Endodermal cell (in vitro differentiated cells): Measurements from ENCODE around the gene ADGRD1. TPM values are rescaled to one million over a fixed set of nuclear protein-coding genes. Genes with fewer than 3 reads are reported as not detected.
A peak's percentile ranks its signal among the peaks of the same experiment; 100 is the strongest.
"Not testable (repeated sequence)": the region's sequence is repeated elsewhere in the genome, so short reads cannot be mapped to it uniquely, and the experiment has no call there.

ENCODE experiments used
- DNase-seq: peaks from one replicate; pipeline ENCODE4 v3.0.0-alpha.2; 2017
- H3K27ac ChIP-seq: 2 replicates; pipeline ENCODE4 v1.5.1; 2013; ENCODE audit warnings: mild to moderate bottlenecking, low read depth, low read length, moderate library complexity
- H3K27me3 ChIP-seq: 2 replicates; pipeline ENCODE4 v1.6.1; 2013; ENCODE audit warnings: mild to moderate bottlenecking, low read length, moderate library complexity; ENCODE audit not compliant: insufficient read depth, control insufficient read depth, poor library complexity, severe bottlenecking
- H3K36me3 ChIP-seq: 2 replicates; pipeline ENCODE4 v1.7.0; 2013; ENCODE audit warnings: mild to moderate bottlenecking, low read length, moderate library complexity; ENCODE audit not compliant: control insufficient read depth, insufficient read depth
- H3K4me1 ChIP-seq: one replicate; pipeline ENCODE4 v1.7.0; 2013; ENCODE audit warnings: low read length; ENCODE audit not compliant: control insufficient read depth, insufficient read depth
- H3K4me3 ChIP-seq: 2 replicates; pipeline ENCODE4 v1.5.1; 2013; ENCODE audit warnings: mild to moderate bottlenecking, low read length, moderate library complexity
- H3K9ac ChIP-seq: 2 replicates; pipeline ENCODE4 v1.6.1; 2013; ENCODE audit warnings: mild to moderate bottlenecking, low read length, moderate library complexity; ENCODE audit not compliant: poor library complexity, severe bottlenecking; ENCODE audit errors: extremely low read depth
- H3K9me3 ChIP-seq: 2 replicates; pipeline ENCODE4 v1.6.1; 2013; ENCODE audit warnings: mild to moderate bottlenecking, low read length, moderate library complexity; ENCODE audit not compliant: control insufficient read depth
- H3K27ac Mint-ChIP-seq: 2 replicates; pipeline ENCODE4 v1.8.0; 2020; ENCODE audit warnings: mixed read lengths
- H3K27me3 Mint-ChIP-seq: 2 replicates; pipeline ENCODE4 v1.8.0; 2021; ENCODE audit warnings: mild to moderate bottlenecking, mixed read lengths; ENCODE audit not compliant: insufficient read depth
- H3K36me3 Mint-ChIP-seq: 2 replicates; pipeline ENCODE4 v1.8.0; 2020; ENCODE audit warnings: low read depth, mixed read lengths
- H3K4me1 Mint-ChIP-seq: 2 replicates; pipeline ENCODE4 v1.8.0; 2020; ENCODE audit warnings: mixed read lengths
- H3K4me3 Mint-ChIP-seq: 2 replicates; pipeline ENCODE4 v1.8.0; 2020; ENCODE audit warnings: mild to moderate bottlenecking, moderate library complexity, mixed read lengths
- H3K9me3 Mint-ChIP-seq: 2 replicates; pipeline ENCODE4 v1.8.0; 2020; ENCODE audit warnings: mild to moderate bottlenecking, mixed read lengths
- WGBS, 2 experiments: methylation state at CpG; one replicate each; pipeline versions ENCODE4 v1.1.5 to v1.1.7; 2013; ENCODE audit warnings: missing lambda C conversion rate in 2 of 2, mixed read lengths in 1 of 2; ENCODE audit not compliant: insufficient coverage in 1 of 2, insufficient read length in 1 of 2; 5-methylcytosine and 5-hydroxymethylcytosine counted together
- total RNA-seq, 2 donors: library from RNA; stranded (reverse); fragmentation: NEBNext Ultra II Directional in 1 of 2; extraction: Animal tissue kit (Norgen Biotek cat#: 25700) in 1 of 2; gene quantifications; 2 replicates in 1 of 2; 3 replicates in 1 of 2; pipeline ENCODE4 v1.2.1, GENCODE V29; 2021
- TF ChIP-seq, protein P1 (sequence below): fragments of 200-600 bp; sonication (generic); conservative IDR thresholded peaks from 2 replicates; pipeline ENCODE4 v1.5.0; 2021; ENCODE audit warnings: antibody characterized with exemption, mild to moderate bottlenecking

The ADGRD1 gene
- total RNA-seq, 2 donors from 2014 or later, result 1.3 to 2.9 TPM

DNA sequence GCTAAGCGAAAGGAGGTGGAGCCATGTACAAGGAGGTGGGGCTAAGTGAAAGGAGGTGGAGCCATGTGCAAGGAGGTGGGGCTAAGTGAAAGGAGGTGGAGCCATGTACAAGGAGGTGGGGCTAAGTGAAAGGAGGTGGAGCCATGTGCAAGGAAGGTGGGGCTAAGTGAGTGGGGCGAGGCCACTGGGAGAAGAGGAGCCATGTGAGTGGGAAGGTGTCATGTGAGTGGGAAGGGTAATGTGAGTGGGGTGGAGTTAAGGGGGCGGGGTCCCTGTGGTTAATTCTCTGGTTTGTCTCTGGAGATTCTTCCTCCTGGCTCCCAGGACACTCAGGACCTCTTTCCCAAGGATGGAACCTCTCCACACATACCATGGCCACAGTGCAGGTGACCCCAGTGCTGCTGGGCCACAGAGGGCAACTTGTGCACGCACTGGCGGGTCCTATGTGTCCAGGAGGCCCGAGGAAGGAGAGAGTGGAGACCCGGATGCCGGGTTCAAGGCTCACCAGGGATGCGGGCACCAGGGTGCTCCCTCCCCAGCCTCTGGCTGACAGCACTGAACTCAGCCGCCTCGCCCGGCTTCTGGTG lies 117.6 kb downstream of the ADGRD1 start:
- not testable (repeated sequence) for H3K36me3 Mint-ChIP-seq, H3K36me3 ChIP-seq, H3K27me3 Mint-ChIP-seq, H3K27ac ChIP-seq, H3K4me1 Mint-ChIP-seq, H3K4me3 Mint-ChIP-seq, H3K9ac ChIP-seq, H3K4me3 ChIP-seq, H3K9me3 ChIP-seq, H3K27ac Mint-ChIP-seq, H3K27me3 ChIP-seq, H3K4me1 ChIP-seq
- H3K9me3 Mint-ChIP-seq, result peaks cover 10% of the 10 kb centered on the region
- 17 to 77% methylated on average over 1 to 7 of the region's 12 CpGs for WGBS, 2 experiments
- DNase-seq, result peak; percentile 36

DNA sequence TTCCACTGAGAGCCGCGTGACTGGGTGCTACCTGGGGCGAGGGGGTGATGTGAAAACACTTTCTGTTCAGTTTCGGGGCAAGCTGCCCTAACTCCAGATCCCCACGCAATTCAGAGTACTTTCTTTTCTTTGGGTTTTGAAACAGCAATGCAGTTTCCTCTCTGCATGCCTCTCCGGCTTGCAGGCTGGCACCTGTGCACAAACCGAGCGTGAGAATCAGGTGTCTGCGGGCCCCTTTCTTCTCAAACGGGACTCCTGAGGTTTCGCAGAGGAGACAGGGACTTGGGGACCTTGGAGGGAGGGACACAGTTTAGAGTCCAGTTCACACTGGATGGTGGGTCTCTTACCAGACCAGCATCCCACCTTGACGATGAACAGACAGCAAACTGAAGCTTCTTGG lies 118.2 kb downstream of the ADGRD1 start:
- not testable (repeated sequence) for H3K4me1 ChIP-seq, H3K36me3 ChIP-seq, H3K4me3 ChIP-seq, H3K36me3 Mint-ChIP-seq, H3K27ac Mint-ChIP-seq, H3K4me3 Mint-ChIP-seq, H3K9ac ChIP-seq, H3K27me3 ChIP-seq, H3K27ac ChIP-seq, H3K9me3 ChIP-seq, H3K4me1 Mint-ChIP-seq, H3K27me3 Mint-ChIP-seq
- DNase-seq, result peak; percentile 28
- WGBS, 2 experiments, result 67 to 86% methylated on average over 1 to 7 of the region's 12 CpGs
- H3K9me3 Mint-ChIP-seq, result peaks cover 10% of the 10 kb centered on the region

DNA sequence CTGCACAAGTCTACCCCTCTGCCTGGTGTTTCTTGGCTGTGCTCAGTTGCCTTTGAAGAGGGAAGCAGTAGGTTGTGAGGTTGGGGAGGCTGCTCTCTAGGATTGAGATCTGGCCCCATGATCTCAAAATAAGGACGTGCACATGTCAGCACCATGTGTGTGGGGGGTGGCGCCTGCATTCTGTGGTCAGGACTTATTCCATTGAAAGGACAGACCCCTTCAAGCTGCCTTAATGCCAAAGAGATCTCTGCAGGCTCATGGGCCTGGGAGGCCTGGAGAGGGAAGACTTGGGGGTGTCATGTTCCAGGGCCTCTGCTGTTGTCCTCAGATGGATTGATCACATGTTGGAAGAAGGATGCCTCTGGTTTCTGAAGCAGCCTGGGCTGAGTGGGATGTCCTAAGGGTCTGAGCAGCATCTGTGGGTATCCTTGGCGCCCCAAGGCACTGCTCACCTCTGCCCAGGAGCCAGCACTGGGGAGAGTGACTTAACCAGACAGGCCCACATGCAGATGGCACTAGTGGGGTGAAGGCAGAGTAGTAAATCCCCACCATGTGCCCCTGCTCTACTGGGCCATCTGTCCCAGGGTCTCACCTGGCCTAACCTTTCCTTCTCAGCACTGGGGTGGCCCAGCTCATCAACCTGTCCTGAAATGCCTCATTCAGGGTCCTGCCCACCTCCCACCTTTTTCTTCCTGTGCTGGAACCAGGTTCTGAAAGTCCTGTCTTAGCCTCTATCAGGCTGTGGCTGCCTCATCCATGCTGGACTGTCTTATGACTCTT lies 118.9 kb downstream of the ADGRD1 start:
- no peak overlapping the region for H3K27ac Mint-ChIP-seq
- TF ChIP-seq, protein P1, sequence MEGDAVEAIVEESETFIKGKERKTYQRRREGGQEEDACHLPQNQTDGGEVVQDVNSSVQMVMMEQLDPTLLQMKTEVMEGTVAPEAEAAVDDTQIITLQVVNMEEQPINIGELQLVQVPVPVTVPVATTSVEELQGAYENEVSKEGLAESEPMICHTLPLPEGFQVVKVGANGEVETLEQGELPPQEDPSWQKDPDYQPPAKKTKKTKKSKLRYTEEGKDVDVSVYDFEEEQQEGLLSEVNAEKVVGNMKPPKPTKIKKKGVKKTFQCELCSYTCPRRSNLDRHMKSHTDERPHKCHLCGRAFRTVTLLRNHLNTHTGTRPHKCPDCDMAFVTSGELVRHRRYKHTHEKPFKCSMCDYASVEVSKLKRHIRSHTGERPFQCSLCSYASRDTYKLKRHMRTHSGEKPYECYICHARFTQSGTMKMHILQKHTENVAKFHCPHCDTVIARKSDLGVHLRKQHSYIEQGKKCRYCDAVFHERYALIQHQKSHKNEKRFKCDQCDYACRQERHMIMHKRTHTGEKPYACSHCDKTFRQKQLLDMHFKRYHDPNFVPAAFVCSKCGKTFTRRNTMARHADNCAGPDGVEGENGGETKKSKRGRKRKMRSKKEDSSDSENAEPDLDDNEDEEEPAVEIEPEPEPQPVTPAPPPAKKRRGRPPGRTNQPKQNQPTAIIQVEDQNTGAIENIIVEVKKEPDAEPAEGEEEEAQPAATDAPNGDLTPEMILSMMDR, result no peak
- Histone ChIP-seq H3K36me3 (no peaks in the 10 kb centered on the region), H3K9me3 (no peaks in the 10 kb centered on the region), H3K4me3 (no peak overlapping the region), H3K4me1 (no peaks in the 10 kb centered on the region), H3K27me3 (no peaks in the 10 kb centered on the region), H3K27ac (no peak overlapping the region), H3K9ac (no peak overlapping the region)
- H3K4me1 Mint-ChIP-seq, result no peaks in the 10 kb centered on the region
- WGBS, 2 experiments, result 89 to 93% methylated on average over 3 of the region's 3 CpGs
- H3K9me3 Mint-ChIP-seq, result peaks cover 10% of the 10 kb centered on the region
- no peaks in the 10 kb centered on the region for H3K27me3 Mint-ChIP-seq
- H3K4me3 Mint-ChIP-seq, result no peak overlapping the region
- peak; percentile 24 for DNase-seq
- H3K36me3 Mint-ChIP-seq, result no peaks in the 10 kb centered on the region

DNA sequence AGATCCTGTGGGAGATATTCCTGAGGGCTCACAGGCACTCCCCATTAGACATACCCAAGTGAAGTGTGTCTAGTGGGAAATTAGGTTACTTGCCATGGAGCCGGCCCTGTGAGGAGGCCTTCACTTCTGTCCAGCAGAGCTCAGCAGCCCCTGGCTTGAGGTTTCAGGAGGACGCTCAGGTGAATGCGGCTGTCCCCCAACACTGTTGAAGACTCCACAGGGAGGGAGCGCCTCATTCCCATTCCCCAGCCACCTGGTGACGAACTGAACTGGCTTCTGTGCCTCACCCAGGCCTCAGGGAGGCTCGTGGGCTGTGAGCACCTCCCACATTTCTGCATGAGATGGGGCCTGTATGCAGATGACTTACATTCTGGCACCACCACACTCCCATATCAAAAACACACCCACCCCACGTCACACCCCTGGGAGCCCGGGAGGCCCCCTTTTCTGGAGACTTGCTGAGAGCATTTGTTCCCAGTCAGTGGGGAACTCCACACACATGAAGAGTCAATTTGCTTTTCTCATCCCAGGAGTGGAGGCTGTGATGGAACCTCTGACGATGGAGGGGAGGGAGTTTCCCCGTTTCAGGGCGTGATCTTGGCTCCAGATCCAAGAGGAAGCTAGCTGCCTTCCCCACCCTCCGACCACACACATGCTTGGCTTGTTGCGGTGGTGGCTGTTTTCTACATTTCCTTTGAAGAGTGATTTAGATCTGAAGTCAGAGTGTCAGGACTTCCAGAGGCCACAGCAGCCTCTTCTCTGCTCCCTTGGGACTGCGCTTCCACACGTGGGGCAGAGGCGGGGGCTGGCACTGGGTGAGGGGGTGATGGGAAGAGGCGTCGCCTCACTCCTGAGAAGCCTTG lies 120.7 kb downstream of the ADGRD1 start:
- WGBS, 2 experiments, result 87 to 88% methylated on average over 6 to 18 of the region's 18 CpGs
- Mint-ChIP-seq H3K27ac (no peak overlapping the region), H3K9me3 (peaks cover 13% of the 10 kb centered on the region), H3K36me3 (no peaks in the 10 kb centered on the region), H3K27me3 (no peaks in the 10 kb centered on the region), H3K4me1 (no peaks in the 10 kb centered on the region), H3K4me3 (no peak overlapping the region)
- Histone ChIP-seq H3K9ac (no peak overlapping the region), H3K27ac (no peak overlapping the region), H3K9me3 (no peaks in the 10 kb centered on the region), H3K4me1 (no peaks in the 10 kb centered on the region), H3K4me3 (no peak overlapping the region), H3K27me3 (no peaks in the 10 kb centered on the region), H3K36me3 (no peaks in the 10 kb centered on the region)
- peak; percentile 45 for DNase-seq
- TF ChIP-seq, protein P1, result no peak
